GM18870 (cell line): ENCODE results near the gene SLC9A9.

Experiments used
- ATAC-seq: cut with Tn5 transposase; IDR thresholded peaks from one replicate; pipeline ENCODE4 v1.9.1; 2021; ENCODE audit warnings: moderate library complexity; ENCODE audit not compliant: unreplicated experiment

The SLC9A9 gene

GRCh38 chr3:143367171-143367570, 481.1 kb downstream of the SLC9A9 start:
- no peak for ATAC-seq

GRCh38 chr3:143366672-143367071, 481.6 kb downstream of the SLC9A9 start:
- no peak for ATAC-seq

GRCh38 chr3:143363949-143364348, 484.3 kb downstream of the SLC9A9 start:
- no peak for ATAC-seq

GRCh38 chr3:143363276-143363675, 485.0 kb downstream of the SLC9A9 start:
- ATAC-seq: no peak

GRCh38 chr3:143362115-143362991, 485.9 kb downstream of the SLC9A9 start:
- no peak for ATAC-seq

GRCh38 chr3:143361589-143361988, 486.7 kb downstream of the SLC9A9 start:
- no peak for ATAC-seq

GRCh38 chr3:143360244-143360643, 488.0 kb downstream of the SLC9A9 start:
- ATAC-seq: no peak

- ATAC-seq: no peak
Observed at GRCh38 chr3:143358793-143359491, 489.3 kb downstream of the SLC9A9 start.

- ATAC-seq: no peak
Observed at GRCh38 chr3:143358155-143358792, 490.0 kb downstream of the SLC9A9 start.

- ATAC-seq: no peak
Observed at GRCh38 chr3:143357700-143358099, 490.6 kb downstream of the SLC9A9 start.

GRCh38 chr3:143356839-143357238, 491.4 kb downstream of the SLC9A9 start:
- no peak for ATAC-seq

GRCh38 chr3:143354342-143354741, 493.9 kb downstream of the SLC9A9 start:
- ATAC-seq: no peak

GRCh38 chr3:143352850-143353550, 495.3 kb downstream of the SLC9A9 start:
- no peak for ATAC-seq

- no peak for ATAC-seq
Observed at GRCh38 chr3:143351895-143352608, 496.2 kb downstream of the SLC9A9 start.

- ATAC-seq: no peak
Observed at GRCh38 chr3:143351354-143351753, 496.9 kb downstream of the SLC9A9 start.

GRCh38 chr3:143349455-143349854, 498.8 kb downstream of the SLC9A9 start:
- ATAC-seq: no peak

- ATAC-seq: no peak
Observed at GRCh38 chr3:143348486-143349327, 499.6 kb downstream of the SLC9A9 start.

- ATAC-seq: no peak
Observed at GRCh38 chr3:143344516-143345165, 503.6 kb downstream of the SLC9A9 start.

GRCh38 chr3:143343944-143344343, 504.3 kb downstream of the SLC9A9 start:
- no peak for ATAC-seq
